GM23338 (cell line): ENCODE data around the gene CALCOCO1. TPM values are rescaled to one million over a fixed set of nuclear protein-coding genes. Genes with fewer than 3 reads are reported as not detected.

Experiments used
- ATAC-seq: fragments of 200-7000 bp; cut with Tn5 transposase; 3 replicates; pipeline ENCODE4 v1.9.1; 2020
- DNase-seq: peaks from one replicate; pipeline ENCODE4 v3.0.0-alpha.2; 2015; ENCODE audit warnings: low spot score
- H2AFZ ChIP-seq: fragments of 200-600 bp; sonication (generic); 2 replicates; pipeline ENCODE4 v1.8.0; 2016; ENCODE audit warnings: antibody characterized with exemption, mild to moderate bottlenecking, moderate library complexity
- H3F3A ChIP-seq: fragments of 200-600 bp; sonication (generic); replicated peaks from 2 replicates; pipeline ENCODE4 v1.8.0; 2017; ENCODE audit warnings: antibody characterized with exemption, mixed run types, low read depth
- H3K27ac ChIP-seq: fragments of 200-600 bp; sonication (generic); 2 replicates; pipeline ENCODE4 v1.6.1; 2016; ENCODE audit warnings: low read depth
- H3K27me3 ChIP-seq: fragments of 200-600 bp; sonication (generic); 2 replicates; pipeline ENCODE4 v1.8.0; 2016; ENCODE audit warnings: mild to moderate bottlenecking, mixed run types, moderate library complexity; ENCODE audit not compliant: insufficient read depth
- H3K36me3 ChIP-seq: fragments of 200-600 bp; sonication (generic); 2 replicates; pipeline ENCODE4 v1.8.0; 2016; ENCODE audit warnings: mild to moderate bottlenecking; ENCODE audit not compliant: insufficient read depth
- H3K4me1 ChIP-seq: fragments of 200-600 bp; sonication (generic); 2 replicates; pipeline ENCODE4 v1.8.0; 2016; ENCODE audit warnings: mild to moderate bottlenecking, moderate library complexity; ENCODE audit not compliant: insufficient read depth
- H3K4me2 ChIP-seq: fragments of 200-600 bp; sonication (generic); 2 replicates; pipeline ENCODE4 v1.7.1; 2017; ENCODE audit warnings: mixed run types
- H3K4me3 ChIP-seq: fragments of 200-600 bp; sonication (generic); 2 replicates; pipeline ENCODE4 v1.6.1; 2016; ENCODE audit warnings: mixed run types
- H3K79me2 ChIP-seq: fragments of 200-600 bp; sonication (generic); replicated peaks from 2 replicates; pipeline ENCODE4 v1.8.0; 2017; ENCODE audit warnings: mild to moderate bottlenecking; ENCODE audit not compliant: insufficient read depth
- H3K9me2 ChIP-seq: fragments of 200-600 bp; sonication (generic); 2 replicates; pipeline ENCODE4 v1.8.0; 2017; ENCODE audit not compliant: insufficient read depth
- H4K20me1 ChIP-seq: fragments of 200-600 bp; sonication (generic); replicated peaks from 2 replicates; pipeline ENCODE4 v1.8.0; 2017; ENCODE audit warnings: mild to moderate bottlenecking; ENCODE audit not compliant: insufficient read depth
- H3K27ac Mint-ChIP-seq: 2 replicates; pipeline ENCODE4 v1.8.0; 2020; ENCODE audit warnings: inconsistent platforms, mild to moderate bottlenecking, moderate library complexity, mixed read lengths
- H3K27me3 Mint-ChIP-seq: 3 replicates; pipeline ENCODE4 v1.8.0; 2022; ENCODE audit warnings: low read depth, mild to moderate bottlenecking, moderate library complexity, mixed read lengths, inconsistent platforms; ENCODE audit not compliant: insufficient read depth, poor library complexity
- H3K36me3 Mint-ChIP-seq: 3 replicates; pipeline ENCODE4 v1.8.0; 2021; ENCODE audit warnings: low read depth, mild to moderate bottlenecking, inconsistent platforms, moderate library complexity, mixed read lengths
- H3K4me1 Mint-ChIP-seq: 3 replicates; pipeline ENCODE4 v1.8.0; 2020; ENCODE audit warnings: mild to moderate bottlenecking, inconsistent platforms, mixed read lengths
- H3K4me3 Mint-ChIP-seq: 3 replicates; pipeline ENCODE4 v1.8.0; 2021; ENCODE audit warnings: moderate library complexity, mild to moderate bottlenecking, inconsistent platforms, mixed read lengths
- H3K9me3 Mint-ChIP-seq: 3 replicates; pipeline ENCODE4 v1.8.0; 2020; ENCODE audit warnings: moderate library complexity, mild to moderate bottlenecking, inconsistent platforms, mixed read lengths
- ETS1 ChIP-seq: IDR thresholded peaks from 2 replicates; pipeline ENCODE4 v1.6.1; 2016; ENCODE audit warnings: antibody characterized with exemption
- EZH2 ChIP-seq: fragments of 200-600 bp; sonication (generic); IDR thresholded peaks from one replicate; pipeline ENCODE4 v1.8.0; 2017; ENCODE audit warnings: antibody characterized with exemption, mild to moderate bottlenecking, low read depth; ENCODE audit not compliant: unreplicated experiment
- EZH2phosphoT487 ChIP-seq: fragments of 200-600 bp; sonication (generic); IDR thresholded peaks from one replicate; pipeline ENCODE4 v1.8.1; 2018; ENCODE audit warnings: antibody characterized with exemption; ENCODE audit not compliant: unreplicated experiment
- POLR2AphosphoS5 ChIP-seq: IDR thresholded peaks from 2 replicates; pipeline ENCODE4 v1.6.1; 2016; ENCODE audit warnings: antibody characterized with exemption, low read depth
- STAT1 ChIP-seq: IDR thresholded peaks from one replicate; pipeline ENCODE4 v1.6.1; 2016; ENCODE audit warnings: antibody characterized with exemption; ENCODE audit not compliant: unreplicated experiment
- ZNF462 ChIP-seq: fragments of 250-450 bp; sonication (Bioruptor Pico); IDR thresholded peaks from 2 replicates; pipeline ENCODE4 v1.5.0; 2020; ENCODE audit warnings: mild to moderate bottlenecking, moderate library complexity
- polyA plus RNA-seq: library from polyadenylated mRNA; unstranded; fragments of >200 nt; fragmentation: Nextera tagmentation; extraction: Ambion mirVana; gene quantifications from 2 replicates; pipeline ENCODE4 v1.2.1, GENCODE V29; 2016
- total RNA-seq: library from RNA; depleted of rRNA; stranded (reverse); fragments of >200 nt; shearing (Covaris generic); gene quantifications from 2 replicates; pipeline ENCODE4 v1.2.3, GENCODE V29; 2014

Gene CALCOCO1
- total and polyA plus RNA-seq, 2 experiments from 2014 or later = 6.5 to 20.4 TPM

GRCh38 chr12:53751336-53752191, 24.3 kb upstream of the CALCOCO1 start, which contains the start of gene CISTR:
CISTR (minus strand) TSS chr12:53751979.
- no peaks in the 10 kb centered on the region for H3K36me3 ChIP-seq
- Mint-ChIP-seq H3K4me3 (no peak within 1 kb of the TSS), H3K9me3 (no peaks in the 10 kb centered on the region), H3K36me3 (no peaks in the 10 kb centered on the region), H3K4me1 (peaks cover 3% of the 10 kb centered on the region), H3K27ac (no peak within 1 kb of the TSS), H3K27me3 (peaks cover 3% of the 10 kb centered on the region)
- peak; percentile 20 for ATAC-seq
- H3K9me2 ChIP-seq = no peaks in the 10 kb centered on the region
- peak within 1 kb of the TSS; percentile 91 for H3K4me2 ChIP-seq
- H3K27ac ChIP-seq = no peak within 1 kb of the TSS
- H3F3A ChIP-seq = 0 out of 2 replicates have a peak, but pooled peaks cover 17% of the 10 kb centered on the region
- H3K79me2 ChIP-seq = no peaks in the 10 kb centered on the region
- H3K4me3 ChIP-seq = peak within 1 kb of the TSS; percentile 76
- peak within 1 kb of the TSS; percentile 94 for H2AFZ ChIP-seq
- TF ChIP-seq ETS1 (no peak), EZH2 (peak; percentile 83)
- peaks cover 62% of the 10 kb centered on the region for H3K4me1 ChIP-seq
- H3K27me3 ChIP-seq = peaks cover 98% of the 10 kb centered on the region
- peak; percentile 80 for DNase-seq
- no peaks in the 10 kb centered on the region; the same call in 1 of the 2 replicates for H4K20me1 ChIP-seq

GRCh38 chr12:53750812-53751335, 23.6 kb upstream of the CALCOCO1 start:
- H3K4me3 Mint-ChIP-seq = no peak overlapping the region
- Histone ChIP-seq H3K27me3 (peaks cover 98% of the 10 kb centered on the region), H3F3A (0 out of 2 replicates have a peak, but pooled peaks cover 12% of the 10 kb centered on the region), H3K9me2 (no peaks in the 10 kb centered on the region), H3K27ac (no peak overlapping the region), H3K4me2 (peak overlapping the region; percentile 91), H3K4me1 (peaks cover 56% of the 10 kb centered on the region), H3K36me3 (no peaks in the 10 kb centered on the region), H3K4me3 (peak overlapping the region; percentile 76), H4K20me1 (no peaks in the 10 kb centered on the region; the same call in 1 of the 2 replicates), H2AFZ (peak overlapping the region; percentile 94), H3K79me2 (no peaks in the 10 kb centered on the region)
- no peaks in the 10 kb centered on the region for H3K9me3 Mint-ChIP-seq
- ATAC-seq = peak; percentile 38
- peak; percentile 59 for DNase-seq
- peaks cover 3% of the 10 kb centered on the region for H3K4me1 Mint-ChIP-seq
- peaks cover 2% of the 10 kb centered on the region for H3K27me3 Mint-ChIP-seq
- no peak for TF ChIP-seq STAT1
- no peak for TF ChIP-seq POLR2AphosphoS5
- TF ChIP-seq EZH2phosphoT487 = peak; percentile 33
- no peak for TF ChIP-seq ZNF462 (CRISPR knock-in tag)
- peak; percentile 22 for TF ChIP-seq EZH2
- no peak overlapping the region for H3K27ac Mint-ChIP-seq
- H3K36me3 Mint-ChIP-seq = no peaks in the 10 kb centered on the region
